ENCODE data around the gene EPB41L4B. TPM values are rescaled to one million over a fixed set of nuclear protein-coding genes. Genes with fewer than 3 reads are reported as not detected.

The EPB41L4B gene
- total RNA-seq, 1 donor from 2014 or later: 4.7 TPM

DNA sequence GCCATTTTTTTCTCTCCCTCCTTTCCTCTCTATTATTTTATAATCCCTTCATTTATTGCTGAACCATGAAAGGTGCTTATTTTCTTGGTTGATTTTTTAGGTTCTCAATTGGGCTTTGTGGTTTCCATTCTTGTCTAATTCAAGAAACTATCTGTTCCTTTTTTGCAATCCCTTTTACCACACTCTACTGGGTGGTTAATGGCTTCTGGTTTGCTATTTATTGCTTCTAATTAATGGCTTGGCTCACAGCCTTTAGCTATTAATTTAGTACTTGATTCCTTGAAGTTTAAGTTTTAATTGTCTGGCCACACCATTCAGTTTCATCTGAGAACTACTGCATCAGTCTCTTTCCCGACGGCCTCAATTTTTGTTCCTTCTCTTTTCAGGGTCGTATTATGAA is 159.4 kb downstream of the EPB41L4B start:
- H3K4me3 ChIP-seq: no peak overlapping the region
- no peak for TF ChIP-seq POLR2AphosphoS5 (IDR thresholded peaks at IDR 0.05; ENCODE audit: insufficient read depth in 1 of 2, low read depth in 1 of 2)
- TF ChIP-seq POLR2A (IDR thresholded peaks at IDR 0.05): no peak
- TF ChIP-seq CTCF (IDR thresholded peaks at IDR 0.05): no peak
- intact Hi-C loops (cut with DNase I): no loop called here
- no peak for DNase-seq (ENCODE audit: extremely low spot score in 2 of 2)
- no peak overlapping the region for H3K27ac ChIP-seq
- no peaks in the 10 kb centered on the region for H3K36me3 ChIP-seq
- H3K4me1 ChIP-seq: no peaks in the 10 kb centered on the region
- no peaks in the 10 kb centered on the region for H3K9me3 ChIP-seq
- no peaks in the 10 kb centered on the region for H3K27me3 ChIP-seq

GRCh38 chr9:109159583-109159982 is 161.3 kb downstream of the EPB41L4B start:
- DNase-seq (ENCODE audit: extremely low spot score in 2 of 2): no peak
- Histone ChIP-seq H3K4me3 (no peak overlapping the region), H3K27ac (no peak overlapping the region), H3K9me3 (no peaks in the 10 kb centered on the region), H3K4me1 (no peaks in the 10 kb centered on the region), H3K27me3 (no peaks in the 10 kb centered on the region), H3K36me3 (no peaks in the 10 kb centered on the region)
- TF ChIP-seq CTCF (IDR thresholded peaks at IDR 0.05) (no peak), POLR2A (IDR thresholded peaks at IDR 0.05) (no peak), POLR2AphosphoS5 (IDR thresholded peaks at IDR 0.05; ENCODE audit: insufficient read depth in 1 of 2, low read depth in 1 of 2) (no peak)
- intact Hi-C loops (cut with DNase I): no loop called here

DNA sequence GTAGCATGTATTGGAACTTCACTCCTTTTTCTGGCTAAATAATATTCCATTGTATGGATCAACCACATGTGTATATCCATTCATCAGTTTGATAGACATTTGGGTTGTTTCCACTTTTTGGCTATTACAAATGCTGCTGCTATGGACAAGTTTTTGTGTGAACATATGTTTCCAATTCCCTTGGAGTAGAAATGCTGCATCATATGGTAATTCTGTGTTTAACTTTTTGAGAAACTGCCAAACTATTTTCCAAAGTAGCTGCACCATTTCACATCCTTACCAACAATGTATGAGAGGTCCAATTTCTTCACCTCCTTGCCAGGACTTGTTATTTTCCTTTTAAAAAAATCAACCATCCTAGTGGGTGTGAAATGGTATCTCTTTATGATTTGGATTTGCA is 162.2 kb downstream of the EPB41L4B start:
- intact Hi-C loops (cut with DNase I): no loop called here
- no peak overlapping the region for H3K4me3 ChIP-seq
- H3K27ac ChIP-seq: no peak overlapping the region

GRCh38 chr9:109156708-109157107 is 164.2 kb downstream of the EPB41L4B start:
- no peak overlapping the region for H3K4me3 ChIP-seq
- H3K27ac ChIP-seq: no peak overlapping the region
- no peaks in the 10 kb centered on the region for H3K36me3 ChIP-seq
- TF ChIP-seq POLR2A (IDR thresholded peaks at IDR 0.05) (no peak), POLR2AphosphoS5 (IDR thresholded peaks at IDR 0.05; ENCODE audit: insufficient read depth in 1 of 2, low read depth in 1 of 2) (no peak), CTCF (IDR thresholded peaks at IDR 0.05) (no peak)
- H3K27me3 ChIP-seq: no peaks in the 10 kb centered on the region
- H3K4me1 ChIP-seq: no peaks in the 10 kb centered on the region
- H3K9me3 ChIP-seq: no peaks in the 10 kb centered on the region
- no peak for DNase-seq (ENCODE audit: extremely low spot score in 2 of 2)
- intact Hi-C loops (cut with DNase I): no loop called here

More for the DNA sequence above, 162.2 kb downstream of the EPB41L4B start:
- H3K27me3 ChIP-seq: no peaks in the 10 kb centered on the region
- H3K9me3 ChIP-seq: no peaks in the 10 kb centered on the region
- no peak for DNase-seq (ENCODE audit: extremely low spot score in 2 of 2)
- H3K36me3 ChIP-seq: no peaks in the 10 kb centered on the region
- H3K4me1 ChIP-seq: no peaks in the 10 kb centered on the region
- no peak for TF ChIP-seq POLR2A (IDR thresholded peaks at IDR 0.05)
- no peak for TF ChIP-seq POLR2AphosphoS5 (IDR thresholded peaks at IDR 0.05; ENCODE audit: insufficient read depth in 1 of 2, low read depth in 1 of 2)
- no peak for TF ChIP-seq CTCF (IDR thresholded peaks at IDR 0.05)

DNA sequence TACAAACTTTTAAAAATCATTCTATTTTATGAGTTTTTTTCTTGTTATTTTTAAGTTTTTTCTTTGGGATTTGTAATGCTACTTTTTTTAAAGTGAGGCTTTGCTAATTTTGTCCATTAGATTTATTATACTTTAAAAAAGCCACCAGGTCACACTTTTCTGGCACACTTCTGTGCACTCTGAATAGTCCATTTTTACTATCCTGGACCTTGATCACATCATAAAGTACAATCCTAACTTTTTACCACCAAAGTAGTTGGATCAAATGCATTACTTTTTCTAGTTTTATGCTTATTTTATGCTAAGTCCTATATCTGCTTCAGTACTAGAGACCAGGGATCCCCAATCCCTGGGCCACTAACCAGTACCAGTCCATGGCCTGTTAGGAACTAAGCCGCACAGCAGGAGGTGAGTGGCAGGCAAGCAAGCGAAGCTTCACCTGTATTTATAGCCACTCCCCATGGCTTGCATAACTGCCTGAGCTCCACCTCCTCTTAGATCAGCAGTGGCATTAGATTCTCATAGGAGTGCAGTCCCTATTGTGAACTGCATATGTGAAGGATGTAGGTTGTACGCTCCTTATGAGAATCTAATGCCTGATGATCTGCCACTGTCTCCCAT is 169.8 kb downstream of the EPB41L4B start:
- intact Hi-C loops (cut with DNase I): no loop called here
- TF ChIP-seq CTCF (IDR thresholded peaks at IDR 0.05) (no peak), POLR2AphosphoS5 (IDR thresholded peaks at IDR 0.05; ENCODE audit: insufficient read depth in 1 of 2, low read depth in 1 of 2) (no peak)

More for the DNA sequence above, 169.8 kb downstream of the EPB41L4B start:
- no peak for DNase-seq (ENCODE audit: extremely low spot score in 2 of 2)
- no peak overlapping the region for H3K4me3 ChIP-seq
- H3K4me1 ChIP-seq: no peaks in the 10 kb centered on the region
- no peaks in the 10 kb centered on the region for H3K36me3 ChIP-seq
- no peaks in the 10 kb centered on the region for H3K9me3 ChIP-seq
- H3K27me3 ChIP-seq: no peaks in the 10 kb centered on the region
- H3K27ac ChIP-seq: no peak overlapping the region
